Neural progenitor cell (in vitro differentiated cells): Measurements from ENCODE around the gene IL27RA. TPM values are rescaled to one million over a fixed set of nuclear protein-coding genes. Genes with fewer than 3 reads are reported as not detected.

Experiments used
- DNase-seq: peaks from one replicate; pipeline ENCODE4 v3.0.0-alpha.2; 2016; ENCODE audit warnings: low spot score
- H2AFZ ChIP-seq: fragments of 200-600 bp; sonication (generic); replicated peaks from 2 replicates; pipeline ENCODE4 v1.6.1; 2016; ENCODE audit warnings: antibody characterized with exemption
- H3F3A ChIP-seq: fragments of 200-600 bp; sonication (generic); 2 replicates; pipeline ENCODE4 v1.6.1; 2016; ENCODE audit warnings: antibody characterized with exemption, low read depth
- H3K27ac ChIP-seq: fragments of 200-600 bp; sonication (generic); 2 replicates; pipeline ENCODE4 v1.5.1; 2016; ENCODE audit warnings: mild to moderate bottlenecking
- H3K27me3 ChIP-seq: fragments of 200-600 bp; sonication (generic); 2 replicates; pipeline ENCODE4 v1.6.1; 2016; ENCODE audit warnings: mild to moderate bottlenecking, moderate library complexity
- H3K36me3 ChIP-seq: fragments of 200-600 bp; sonication (generic); 2 replicates; pipeline ENCODE4 v1.5.1; 2016
- H3K4me1 ChIP-seq: fragments of 200-600 bp; sonication (generic); 2 replicates; pipeline ENCODE4 v1.6.1; 2016; ENCODE audit warnings: mixed run types
- H3K4me2 ChIP-seq: fragments of 200-600 bp; sonication (generic); 2 replicates; pipeline ENCODE4 v1.6.1; 2016
- H3K4me3 ChIP-seq: fragments of 200-600 bp; sonication (generic); 2 replicates; pipeline ENCODE4 v1.5.1; 2016
- H3K79me2 ChIP-seq: fragments of 200-600 bp; sonication (generic); 2 replicates; pipeline ENCODE4 v1.6.1; 2016; ENCODE audit warnings: low read depth
- H3K9ac ChIP-seq: fragments of 200-600 bp; sonication (generic); 2 replicates; pipeline ENCODE4 v1.6.1; 2016
- H3K9me3 ChIP-seq: fragments of 200-600 bp; sonication (generic); 2 replicates; pipeline ENCODE4 v1.5.1; 2016; ENCODE audit warnings: low read depth
- H4K20me1 ChIP-seq: fragments of 200-600 bp; sonication (generic); 2 replicates; pipeline ENCODE4 v1.6.1; 2016; ENCODE audit warnings: low read depth
- H3K27ac Mint-ChIP-seq: 3 replicates; pipeline ENCODE4 v1.8.0; 2021; ENCODE audit warnings: mixed read lengths
- H3K27me3 Mint-ChIP-seq: 2 replicates; pipeline ENCODE4 v1.8.0; 2022; ENCODE audit warnings: low read depth, mild to moderate bottlenecking, inconsistent platforms, moderate library complexity, mixed read lengths; ENCODE audit not compliant: insufficient read depth
- H3K36me3 Mint-ChIP-seq: 3 replicates; pipeline ENCODE4 v1.8.0; 2021; ENCODE audit warnings: mixed read lengths
- H3K4me1 Mint-ChIP-seq: 3 replicates; pipeline ENCODE4 v1.8.0; 2021; ENCODE audit warnings: mixed read lengths
- H3K4me3 Mint-ChIP-seq: 3 replicates; pipeline ENCODE4 v1.8.0; 2021; ENCODE audit warnings: mild to moderate bottlenecking, moderate library complexity, mixed read lengths
- H3K9me3 Mint-ChIP-seq: 3 replicates; pipeline ENCODE4 v1.8.0; 2020; ENCODE audit warnings: mixed read lengths
- EZH2 ChIP-seq: fragments of 200-600 bp; sonication (generic); IDR thresholded peaks from 2 replicates; pipeline ENCODE4 v1.6.1; 2017; ENCODE audit warnings: antibody characterized with exemption, mild to moderate bottlenecking, moderate library complexity
- EZH2phosphoT487 ChIP-seq: fragments of 200-600 bp; sonication (generic); IDR thresholded peaks from 2 replicates; pipeline ENCODE4 v1.6.1; 2017; ENCODE audit warnings: antibody characterized with exemption
- total RNA-seq: library from RNA; depleted of rRNA; stranded (reverse); fragments of >200 nt; gene quantifications from 2 replicates; pipeline ENCODE4 v1.2.3, GENCODE V29; 2015; ENCODE audit warnings: low replicate concordance
- TF ChIP-seq, protein P1 (sequence below): fragments of 200-600 bp; sonication (generic); IDR thresholded peaks from 2 replicates; pipeline ENCODE4 v1.5.1; 2017; ENCODE audit warnings: antibody characterized with exemption, mild to moderate bottlenecking

The IL27RA gene
- total RNA-seq, 1 donor from 2014 or later: 1.2 TPM

DNA sequence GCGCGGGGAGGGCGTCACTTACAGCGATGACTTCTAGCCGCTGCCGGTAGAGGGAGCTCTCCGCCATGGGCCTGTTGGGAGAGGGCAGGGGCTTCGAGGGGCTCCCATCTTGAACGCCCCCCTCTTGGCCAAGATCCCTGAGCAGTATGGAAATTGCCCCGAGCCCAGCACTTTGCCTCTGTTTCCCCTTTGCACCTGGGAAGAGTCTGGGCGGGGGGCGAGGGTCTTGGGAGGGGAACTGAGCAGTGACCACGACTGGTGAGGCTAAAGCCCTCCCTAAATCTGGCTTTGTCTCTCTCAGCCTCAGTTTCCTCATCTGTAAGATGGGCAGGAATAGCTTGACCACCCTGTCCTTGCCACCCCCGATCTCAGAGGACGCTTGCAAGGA lies 27.5 kb downstream of the IL27RA start:
- peaks cover 38% of the 10 kb centered on the region for H3K27me3 Mint-ChIP-seq
- TF ChIP-seq EZH2phosphoT487 (peak; percentile 19), EZH2 (peak; percentile 14)
- TF ChIP-seq, protein P1, sequence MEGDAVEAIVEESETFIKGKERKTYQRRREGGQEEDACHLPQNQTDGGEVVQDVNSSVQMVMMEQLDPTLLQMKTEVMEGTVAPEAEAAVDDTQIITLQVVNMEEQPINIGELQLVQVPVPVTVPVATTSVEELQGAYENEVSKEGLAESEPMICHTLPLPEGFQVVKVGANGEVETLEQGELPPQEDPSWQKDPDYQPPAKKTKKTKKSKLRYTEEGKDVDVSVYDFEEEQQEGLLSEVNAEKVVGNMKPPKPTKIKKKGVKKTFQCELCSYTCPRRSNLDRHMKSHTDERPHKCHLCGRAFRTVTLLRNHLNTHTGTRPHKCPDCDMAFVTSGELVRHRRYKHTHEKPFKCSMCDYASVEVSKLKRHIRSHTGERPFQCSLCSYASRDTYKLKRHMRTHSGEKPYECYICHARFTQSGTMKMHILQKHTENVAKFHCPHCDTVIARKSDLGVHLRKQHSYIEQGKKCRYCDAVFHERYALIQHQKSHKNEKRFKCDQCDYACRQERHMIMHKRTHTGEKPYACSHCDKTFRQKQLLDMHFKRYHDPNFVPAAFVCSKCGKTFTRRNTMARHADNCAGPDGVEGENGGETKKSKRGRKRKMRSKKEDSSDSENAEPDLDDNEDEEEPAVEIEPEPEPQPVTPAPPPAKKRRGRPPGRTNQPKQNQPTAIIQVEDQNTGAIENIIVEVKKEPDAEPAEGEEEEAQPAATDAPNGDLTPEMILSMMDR: peak; percentile 70
- Histone ChIP-seq H3K9me3 (no peaks in the 10 kb centered on the region), H3K36me3 (no peaks in the 10 kb centered on the region), H2AFZ (no peak overlapping the region), H3K4me1 (no peaks in the 10 kb centered on the region), H3K27me3 (peaks cover 35% of the 10 kb centered on the region), H4K20me1 (no peaks in the 10 kb centered on the region), H3K9ac (no peak overlapping the region), H3K4me2 (no peak overlapping the region), H3K4me3 (no peak overlapping the region), H3F3A (peaks cover 25% of the 10 kb centered on the region), H3K27ac (no peak overlapping the region), H3K79me2 (no peaks in the 10 kb centered on the region)
- H3K4me3 Mint-ChIP-seq: peak overlapping the region; percentile 89
- no peaks in the 10 kb centered on the region for H3K9me3 Mint-ChIP-seq
- H3K4me1 Mint-ChIP-seq: peaks cover 31% of the 10 kb centered on the region
- H3K27ac Mint-ChIP-seq: no peak overlapping the region
- DNase-seq: peak; percentile 56
- H3K36me3 Mint-ChIP-seq: no peaks in the 10 kb centered on the region

DNA sequence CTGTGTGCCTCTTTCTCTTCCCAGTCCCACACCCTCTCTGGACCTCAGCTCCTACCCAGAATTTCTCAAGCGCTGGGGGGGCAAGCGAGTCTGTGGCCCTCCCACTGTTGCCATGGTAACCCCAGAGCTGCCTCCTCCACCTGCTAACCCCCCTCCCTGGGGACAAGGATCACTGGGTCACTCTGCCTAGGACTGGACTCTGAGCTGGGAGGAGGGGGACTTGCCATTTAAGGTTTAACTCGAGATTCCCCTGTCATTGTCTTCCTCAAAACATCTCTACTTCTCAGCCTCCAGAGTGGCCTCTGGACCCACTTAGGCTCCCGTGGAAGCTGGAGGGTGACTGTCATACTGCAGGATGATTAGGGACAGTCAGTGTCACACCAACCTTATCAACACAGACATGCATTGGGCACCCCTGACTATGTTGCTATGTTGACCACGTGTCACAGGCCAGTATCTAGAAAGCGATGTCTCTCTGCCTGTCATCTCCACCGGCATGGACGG lies 28.1 kb downstream of the IL27RA start:
- H3K27ac Mint-ChIP-seq: peak overlapping the region; percentile 16
- H3K9ac ChIP-seq: no peak overlapping the region
- no peaks in the 10 kb centered on the region for H3K4me1 ChIP-seq
- peaks cover 35% of the 10 kb centered on the region for H3K27me3 ChIP-seq
- H3F3A ChIP-seq: peaks cover 25% of the 10 kb centered on the region
- H3K27ac ChIP-seq: no peak overlapping the region
- no peak overlapping the region for H3K4me3 Mint-ChIP-seq
- H3K9me3 ChIP-seq: no peaks in the 10 kb centered on the region
- H3K4me1 Mint-ChIP-seq: peaks cover 31% of the 10 kb centered on the region
- H3K79me2 ChIP-seq: no peaks in the 10 kb centered on the region
- H3K27me3 Mint-ChIP-seq: peaks cover 34% of the 10 kb centered on the region
- H3K36me3 ChIP-seq: no peaks in the 10 kb centered on the region
- H3K36me3 Mint-ChIP-seq: no peaks in the 10 kb centered on the region
- H4K20me1 ChIP-seq: no peaks in the 10 kb centered on the region
- peak; percentile 28 for DNase-seq
- TF ChIP-seq, protein P1: no peak
- no peak for TF ChIP-seq EZH2
- no peak for TF ChIP-seq EZH2phosphoT487
- H3K4me3 ChIP-seq: no peak overlapping the region
- no peak overlapping the region for H3K4me2 ChIP-seq
- H3K9me3 Mint-ChIP-seq: no peaks in the 10 kb centered on the region
- H2AFZ ChIP-seq: no peak overlapping the region

DNA sequence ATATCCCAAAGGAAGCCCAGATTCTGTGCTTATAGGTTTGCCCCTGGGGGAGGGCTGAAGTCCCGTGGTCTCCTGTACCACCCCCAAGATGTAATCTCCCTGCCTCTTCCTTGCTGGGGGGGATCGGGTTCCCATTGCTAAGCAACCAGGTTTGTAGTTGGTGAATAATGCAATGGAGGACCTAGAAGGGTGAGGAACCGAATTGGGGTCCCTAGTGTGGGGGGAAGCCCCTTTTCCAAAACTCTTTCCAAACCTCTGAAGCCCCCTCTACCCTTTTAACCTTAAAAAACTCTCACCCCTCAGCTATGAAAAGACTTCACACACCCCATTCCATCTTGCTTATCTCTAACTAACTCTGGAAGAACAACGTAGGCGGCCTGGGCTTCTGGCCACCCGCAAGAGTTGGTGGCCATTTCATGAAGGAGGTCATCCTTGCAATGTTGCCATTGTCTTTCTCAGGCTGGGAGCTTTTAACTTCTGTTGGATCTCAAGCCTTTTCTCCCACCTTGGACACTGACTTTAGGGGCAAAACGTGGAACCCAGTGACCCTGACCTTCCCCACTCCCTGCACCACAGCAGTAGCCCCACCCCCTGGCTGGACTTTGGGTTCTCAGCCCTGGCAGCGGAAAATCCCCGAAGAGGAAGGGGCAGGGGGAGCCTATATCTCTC lies 29.7 kb downstream of the IL27RA start:
- Histone ChIP-seq H4K20me1 (no peaks in the 10 kb centered on the region), H3K4me2 (no peak overlapping the region), H3K9me3 (no peaks in the 10 kb centered on the region), H3K4me1 (no peaks in the 10 kb centered on the region), H3K27ac (no peak overlapping the region), H2AFZ (no peak overlapping the region), H3K36me3 (no peaks in the 10 kb centered on the region), H3K4me3 (no peak overlapping the region), H3F3A (peaks cover 24% of the 10 kb centered on the region), H3K9ac (no peak overlapping the region), H3K79me2 (no peaks in the 10 kb centered on the region), H3K27me3 (peaks cover 35% of the 10 kb centered on the region)
- TF ChIP-seq, protein P1: no peak
- TF ChIP-seq EZH2phosphoT487: no peak
- Mint-ChIP-seq H3K9me3 (no peaks in the 10 kb centered on the region), H3K27ac (peak overlapping the region; percentile 9), H3K27me3 (peaks cover 27% of the 10 kb centered on the region), H3K4me3 (no peak overlapping the region), H3K4me1 (peaks cover 28% of the 10 kb centered on the region), H3K36me3 (no peaks in the 10 kb centered on the region)
- DNase-seq: no peak
